ENCODE results near the gene FUOM. TPM values are rescaled to one million over a fixed set of nuclear protein-coding genes. Genes with fewer than 3 reads are reported as not detected.

Gene FUOM
- total RNA-seq, 4 donors from 2014 or later, result 7.9 to 12.2 (median 10.5) TPM

- TF ChIP-seq EP300 (IDR thresholded peaks at IDR 0.05) (no peak), POLR2A (IDR thresholded peaks at IDR 0.05; ENCODE audit: low read depth) (no peak), CTCF (IDR thresholded peaks at IDR 0.05) (no peak), POLR2AphosphoS5 (IDR thresholded peaks at IDR 0.05) (no peak)
- WGBS, result 85% methylated on average over 3 of the region's 9 CpGs
- no peak for DNase-seq (ENCODE audit: extremely low spot score)
- Histone ChIP-seq H3K4me3 (no peak overlapping the region), H3K27me3 (peaks cover 0 to 91% (median 13%) of the 10 kb centered on the region in 4 donors), H3K9me3 (no peaks in the 10 kb centered on the region), H3K27ac (replicated peaks in 1 of 4) (no peak overlapping the region), H3K4me1 (peaks cover 0 to 4% (median 0%) of the 10 kb centered on the region in 4 donors), H3K36me3 (no peaks in the 10 kb centered on the region)
- intact Hi-C loops (cut with DNase I), result no loop called here
Observed at GRCh38 chr10:133349577-133350011, 8.2 kb downstream of the FUOM start.

GRCh38 chr10:133349160-133349568, 8.7 kb downstream of the FUOM start:
- intact Hi-C loops (cut with DNase I), result no loop called here
- no peak for DNase-seq (ENCODE audit: extremely low spot score)
- Histone ChIP-seq H3K27me3 (peaks cover 0 to 91% (median 13%) of the 10 kb centered on the region in 4 donors), H3K4me1 (peaks cover 0 to 4% (median 0%) of the 10 kb centered on the region in 4 donors), H3K4me3 (no peak overlapping the region), H3K9me3 (no peaks in the 10 kb centered on the region), H3K27ac (replicated peaks in 1 of 4) (no peak overlapping the region), H3K36me3 (no peaks in the 10 kb centered on the region)
- TF ChIP-seq POLR2A (IDR thresholded peaks at IDR 0.05; ENCODE audit: low read depth) (no peak), EP300 (IDR thresholded peaks at IDR 0.05) (no peak), CTCF (IDR thresholded peaks at IDR 0.05) (no peak), POLR2AphosphoS5 (IDR thresholded peaks at IDR 0.05) (no peak)
- WGBS, result 80% methylated on average over 8 of the region's 8 CpGs

- H3K27ac ChIP-seq (replicated peaks in 1 of 4), result no peak overlapping the region
- intact Hi-C loops (cut with DNase I), result no loop called here
- peaks cover 0 to 92% (median 15%) of the 10 kb centered on the region in 4 donors for H3K27me3 ChIP-seq
- H3K4me1 ChIP-seq, result peaks cover 0 to 4% (median 0%) of the 10 kb centered on the region in 4 donors
- H3K9me3 ChIP-seq, result no peaks in the 10 kb centered on the region
- DNase-seq (ENCODE audit: extremely low spot score), result no peak
- TF ChIP-seq EP300 (IDR thresholded peaks at IDR 0.05), result no peak
- no peak for TF ChIP-seq CTCF (IDR thresholded peaks at IDR 0.05)
- no peak for TF ChIP-seq POLR2A (IDR thresholded peaks at IDR 0.05; ENCODE audit: low read depth)
- TF ChIP-seq POLR2AphosphoS5 (IDR thresholded peaks at IDR 0.05), result no peak
- H3K4me3 ChIP-seq, result no peak overlapping the region
- 56% methylated on average over 8 of the region's 16 CpGs for WGBS
- no peaks in the 10 kb centered on the region for H3K36me3 ChIP-seq
Observed at GRCh38 chr10:133347710-133348517, 9.9 kb downstream of the FUOM start.

- H3K27me3 ChIP-seq, result peaks cover 0 to 94% (median 15%) of the 10 kb centered on the region in 4 donors
- peaks cover 0 to 4% (median 0%) of the 10 kb centered on the region in 4 donors for H3K4me1 ChIP-seq
- intact Hi-C loops (cut with DNase I), result no loop called here
- H3K9me3 ChIP-seq, result no peaks in the 10 kb centered on the region
- no peak for TF ChIP-seq EP300 (IDR thresholded peaks at IDR 0.05)
- TF ChIP-seq CTCF (IDR thresholded peaks at IDR 0.05), result no peak
- no peak for TF ChIP-seq POLR2A (IDR thresholded peaks at IDR 0.05; ENCODE audit: low read depth)
- no peak for TF ChIP-seq POLR2AphosphoS5 (IDR thresholded peaks at IDR 0.05)
- 65% methylated on average over 11 of the region's 11 CpGs for WGBS
- no peak overlapping the region for H3K4me3 ChIP-seq
- no peaks in the 10 kb centered on the region for H3K36me3 ChIP-seq
- no peak for DNase-seq (ENCODE audit: extremely low spot score)
- H3K27ac ChIP-seq (replicated peaks in 1 of 4), result no peak overlapping the region
Observed at GRCh38 chr10:133346413-133346812, 11.4 kb downstream of the FUOM start.

Measured in esophagus muscularis mucosa (tissue), 4 donors.